H9 (cell line): ENCODE results near the gene JMJD1C. TPM values are rescaled to one million over a fixed set of nuclear protein-coding genes. Genes with fewer than 3 reads are reported as not detected.
A peak's percentile ranks its signal among the peaks of the same experiment; 100 is the strongest.

ENCODE experiments used
- DNase-seq: peaks from one replicate; pipeline ENCODE4 v3.0.0-alpha.2; 2017
- H2AFZ ChIP-seq: one replicate; pipeline ENCODE4 v1.6.1; 2013; ENCODE audit warnings: mild to moderate bottlenecking, low read length, control low read depth, moderate library complexity
- H2AK5ac ChIP-seq: 2 replicates; pipeline ENCODE4 v1.6.1; 2013; ENCODE audit warnings: low read length, control low read depth, mixed read lengths; ENCODE audit not compliant: insufficient read length
- H2BK120ac ChIP-seq: one replicate; pipeline ENCODE4 v1.6.1; 2013; ENCODE audit warnings: low read depth, mild to moderate bottlenecking, low read length, control low read depth, inconsistent platforms; ENCODE audit not compliant: poor library complexity, severe bottlenecking
- H2BK12ac ChIP-seq: 2 replicates; pipeline ENCODE4 v1.6.1; 2013; ENCODE audit warnings: low read length, control low read depth, mixed read lengths, low read depth; ENCODE audit not compliant: insufficient read length
- H2BK15ac ChIP-seq: 2 replicates; pipeline ENCODE4 v1.6.1; 2013; ENCODE audit warnings: low read depth, low read length, control low read depth
- H2BK20ac ChIP-seq: one replicate; pipeline ENCODE4 v1.6.1; 2013; ENCODE audit warnings: low read depth, mild to moderate bottlenecking, low read length, control low read depth, inconsistent platforms; ENCODE audit not compliant: poor library complexity, severe bottlenecking
- H2BK5ac ChIP-seq: 2 replicates; pipeline ENCODE4 v1.6.1; 2013; ENCODE audit warnings: low read length, control low read depth, mixed read lengths; ENCODE audit not compliant: insufficient read length
- H3K14ac ChIP-seq: 2 replicates; pipeline ENCODE4 v1.6.1; 2013; ENCODE audit warnings: low read length, control low read depth; ENCODE audit not compliant: insufficient read depth
- H3K18ac ChIP-seq: 2 replicates; pipeline ENCODE4 v1.6.1; 2013; ENCODE audit warnings: low read depth, mild to moderate bottlenecking, mixed read lengths, low read length, control low read depth; ENCODE audit not compliant: insufficient read length
- H3K23ac ChIP-seq: 2 replicates; pipeline ENCODE4 v1.6.1; 2013; ENCODE audit warnings: low read length, control low read depth, mixed read lengths, low read depth; ENCODE audit not compliant: insufficient read length
- H3K23me2 ChIP-seq: 2 replicates; pipeline ENCODE4 v1.6.1; 2013; ENCODE audit warnings: low read depth, mild to moderate bottlenecking, mixed read lengths, low read length, control low read depth; ENCODE audit not compliant: insufficient read length, poor library complexity, severe bottlenecking
- H3K27ac ChIP-seq: 2 replicates; pipeline ENCODE4 v1.5.1; 2013; ENCODE audit warnings: low read length, control low read depth, mixed read lengths, low read depth; ENCODE audit not compliant: insufficient read length
- H3K27me3 ChIP-seq: 2 replicates; pipeline ENCODE4 v1.6.1; 2013; ENCODE audit warnings: low read length, control low read depth, inconsistent platforms; ENCODE audit not compliant: insufficient read depth
- H3K4ac ChIP-seq: 2 replicates; pipeline ENCODE4 v1.6.1; 2013; ENCODE audit warnings: low read depth, mild to moderate bottlenecking, control low read depth, inconsistent platforms, low read length, moderate library complexity
- H3K4me1 ChIP-seq: 2 replicates; pipeline ENCODE4 v1.6.1; 2013; ENCODE audit warnings: low read length, control low read depth, inconsistent platforms; ENCODE audit not compliant: insufficient read depth
- H3K4me2 ChIP-seq: 2 replicates; pipeline ENCODE4 v1.6.1; 2013; ENCODE audit warnings: low read length, control low read depth, mixed read lengths; ENCODE audit not compliant: insufficient read length, insufficient read depth
- H3K56ac ChIP-seq: 2 replicates; pipeline ENCODE4 v1.6.1; 2013; ENCODE audit warnings: low read depth, mild to moderate bottlenecking, mixed read lengths, low read length, control low read depth; ENCODE audit not compliant: insufficient read length
- H3K79me1 ChIP-seq: 2 replicates; pipeline ENCODE4 v1.6.1; 2013; ENCODE audit warnings: low read depth, mild to moderate bottlenecking, moderate library complexity, low read length, control low read depth, inconsistent platforms; ENCODE audit not compliant: insufficient read depth, poor library complexity, severe bottlenecking
- H3K79me2 ChIP-seq: 2 replicates; pipeline ENCODE4 v1.6.1; 2013; ENCODE audit warnings: low read length, control low read depth, inconsistent platforms; ENCODE audit not compliant: insufficient read depth
- H3K9ac ChIP-seq: 2 replicates; pipeline ENCODE4 v1.6.1; 2013; ENCODE audit warnings: low read length, control low read depth, mixed read lengths; ENCODE audit not compliant: insufficient read length; ENCODE audit errors: extremely low read depth
- H3K9me3 ChIP-seq: one replicate; pipeline ENCODE4 v1.6.1; 2013; ENCODE audit warnings: low read depth, low read length, inconsistent platforms; ENCODE audit not compliant: control insufficient read depth
- H3T11ph ChIP-seq: one replicate; pipeline ENCODE4 v1.6.1; 2013; ENCODE audit warnings: mild to moderate bottlenecking, low read length, control low read depth, inconsistent platforms
- H4K20me1 ChIP-seq: one replicate; pipeline ENCODE4 v1.6.1; 2013; ENCODE audit not compliant: control insufficient read depth, insufficient read length, insufficient read depth
- H4K5ac ChIP-seq: 2 replicates; pipeline ENCODE4 v1.6.1; 2013; ENCODE audit warnings: low read depth, mild to moderate bottlenecking, mixed read lengths, low read length, control low read depth; ENCODE audit not compliant: insufficient read length
- H4K8ac ChIP-seq: replicated peaks from 2 replicates; pipeline ENCODE4 v1.6.1; 2013; ENCODE audit warnings: low read length, control low read depth, mixed read lengths, low read depth; ENCODE audit not compliant: insufficient read length
- H4K91ac ChIP-seq: 2 replicates; pipeline ENCODE4 v1.6.1; 2013; ENCODE audit warnings: low read depth, mild to moderate bottlenecking, moderate library complexity, mixed read lengths, low read length, control low read depth; ENCODE audit not compliant: insufficient read length
- H3K27ac Mint-ChIP-seq, 3 experiments: 2 replicates in 2 of 3; 3 replicates in 1 of 3; pipeline ENCODE4 v1.8.0; 2020 to 2021; ENCODE audit warnings: mixed read lengths in 3 of 3, mild to moderate bottlenecking in 1 of 3, moderate library complexity in 1 of 3
- H3K27me3 Mint-ChIP-seq: 2 replicates; pipeline ENCODE4 v1.8.0; 2021; ENCODE audit warnings: low read depth, mild to moderate bottlenecking, moderate library complexity, mixed read lengths
- H3K36me3 Mint-ChIP-seq, 3 experiments: 2 replicates in 2 of 3; 3 replicates in 1 of 3; pipeline ENCODE4 v1.8.0; 2020 to 2021; ENCODE audit warnings: low read depth in 3 of 3, mixed read lengths in 3 of 3; ENCODE audit not compliant: insufficient read depth in 1 of 3
- H3K4me1 Mint-ChIP-seq, 2 experiments: 2 replicates each; pipeline ENCODE4 v1.8.0; 2020; ENCODE audit warnings: mixed read lengths in 2 of 2
- H3K4me3 Mint-ChIP-seq, 2 experiments: 2 replicates in 1 of 2; 3 replicates in 1 of 2; pipeline ENCODE4 v1.8.0; 2020 to 2021; ENCODE audit warnings: mild to moderate bottlenecking in 2 of 2, mixed read lengths in 2 of 2, moderate library complexity in 1 of 2
- H3K9me3 Mint-ChIP-seq, 2 experiments: 2 replicates in 1 of 2; 3 replicates in 1 of 2; pipeline ENCODE4 v1.8.0; 2020; ENCODE audit warnings: mild to moderate bottlenecking in 2 of 2, mixed read lengths in 2 of 2, moderate library complexity in 1 of 2
- CTCF ChIP-seq: fragments of 200-600 bp; sonication (generic); conservative IDR thresholded peaks from 3 replicates; pipeline ENCODE4 v1.8.0; 2021; ENCODE audit warnings: antibody characterized with exemption, mild to moderate bottlenecking
- WGBS: extraction: QIAGEN DNeasy Blood & Tissue Kit; methylation state at CpG from one replicate; pipeline ENCODE4 v1.1.7; 2013; ENCODE audit warnings: missing lambda C conversion rate, low lambda C conversion rate, mixed read lengths; ENCODE audit not compliant: insufficient read length; ENCODE audit errors: extremely low coverage; 5-methylcytosine and 5-hydroxymethylcytosine counted together
- total RNA-seq: library from RNA; stranded (reverse); gene quantifications from 2 replicates; pipeline ENCODE4 v1.2.1, GENCODE V29; 2021

Gene JMJD1C
- total RNA-seq, 1 experiment from 2014 or later, result 200 TPM

DNA sequence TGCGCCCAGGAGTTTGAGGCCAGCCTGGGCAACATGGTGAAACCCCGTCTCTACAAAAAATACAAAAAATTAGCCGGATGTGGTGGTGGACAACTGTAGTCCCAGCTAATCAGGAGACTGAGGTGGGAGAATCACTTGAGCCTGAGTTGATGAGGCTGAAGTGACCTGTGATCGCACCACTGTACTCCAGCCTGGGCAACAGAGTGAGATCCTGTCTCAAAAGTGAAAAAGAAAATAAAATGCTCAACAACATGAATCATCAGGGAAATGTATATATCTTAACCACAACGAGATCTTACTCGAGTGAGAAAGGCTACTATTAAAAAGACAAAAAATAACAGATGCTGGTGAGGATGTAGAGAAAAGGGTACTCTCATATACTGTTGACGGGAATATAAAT lies 72.7 kb downstream of the JMJD1C start:
- H4K91ac ChIP-seq, result no peak overlapping the region
- H2BK15ac ChIP-seq, result no peak overlapping the region
- H4K20me1 ChIP-seq, result no peaks in the 10 kb centered on the region
- WGBS, result no CpG with 5 or more reads among the region's 7 CpGs
- H3K23me2 ChIP-seq, result no peaks in the 10 kb centered on the region
- H3K23ac ChIP-seq, result no peak overlapping the region
- no peak overlapping the region for H4K8ac ChIP-seq
- Mint-ChIP-seq H3K27me3 (no peaks in the 10 kb centered on the region), H3K9me3 (peaks cover 3 to 5% of the 10 kb centered on the region in 2 experiments; a peak in 3 of 5 replicates), H3K27ac (peak overlapping the region in 1 of 3 experiments; percentile 29; a peak in 1 of 7 replicates), H3K36me3 (peaks cover 4 to 20% (median 9%) of the 10 kb centered on the region in 3 experiments; a peak in 4 of 7 replicates), H3K4me3 (no peak overlapping the region), H3K4me1 (peaks cover 7 to 8% of the 10 kb centered on the region in 2 experiments)
- H3K9me3 ChIP-seq, result no peaks in the 10 kb centered on the region
- no peak overlapping the region for H2BK20ac ChIP-seq
- no peak overlapping the region for H3K56ac ChIP-seq
- no peak overlapping the region for H3K14ac ChIP-seq
- H3K79me1 ChIP-seq, result no peaks in the 10 kb centered on the region
- no peaks in the 10 kb centered on the region for H3K4me1 ChIP-seq
- no peak for DNase-seq
- H3K4me2 ChIP-seq, result no peak overlapping the region
- no peak overlapping the region for H3K18ac ChIP-seq
- H3K27ac ChIP-seq, result no peak overlapping the region
- no peak overlapping the region for H2AFZ ChIP-seq
- no peak overlapping the region for H2BK120ac ChIP-seq
- H2BK12ac ChIP-seq, result no peak overlapping the region
- no peaks in the 10 kb centered on the region for H3K27me3 ChIP-seq
- H3K9ac ChIP-seq, result no peak overlapping the region
- no peak for TF ChIP-seq CTCF
- H3K79me2 ChIP-seq, result peaks cover 2% of the 10 kb centered on the region; the same call in 1 of the 2 replicates
- H2AK5ac ChIP-seq, result no peak overlapping the region
- H2BK5ac ChIP-seq, result no peak overlapping the region
- H3K4ac ChIP-seq, result no peak overlapping the region
- no peak overlapping the region for H4K5ac ChIP-seq
- H3T11ph ChIP-seq, result no peak overlapping the region
